HG02571 (cell line): ENCODE data around the gene IL1RN.
A peak's percentile ranks its signal among the peaks of the same experiment; 100 is the strongest.

Source experiments
- ATAC-seq: cut with Tn5 transposase; IDR thresholded peaks from one replicate; pipeline ENCODE4 v1.9.1; 2021; ENCODE audit warnings: mild to moderate bottlenecking, moderate library complexity; ENCODE audit not compliant: unreplicated experiment

The IL1RN gene

GRCh38 chr2:113149553-113150257 is 22.3 kb downstream of the IL1RN start:
- ATAC-seq = no peak

- no peak for ATAC-seq
These were observed 22.8 kb downstream of the IL1RN start for GRCh38 chr2:113150258-113150601.

- ATAC-seq = no peak
These were observed 27.9 kb downstream of the IL1RN start for GRCh38 chr2:113155331-113155730.

GRCh38 chr2:113156278-113157117 is 29.1 kb downstream of the IL1RN start:
- no peak for ATAC-seq

- peak; percentile 61 for ATAC-seq
These were observed 29.9 kb downstream of the IL1RN start for GRCh38 chr2:113157118-113157896.

GRCh38 chr2:113157897-113158753 is 30.7 kb downstream of the IL1RN start:
- no peak for ATAC-seq

GRCh38 chr2:113158884-113159553 is 31.6 kb downstream of the IL1RN start:
- ATAC-seq = no peak

- no peak for ATAC-seq
These were observed 32.9 kb downstream of the IL1RN start for GRCh38 chr2:113160248-113160647.

- ATAC-seq = no peak
These were observed 33.6 kb downstream of the IL1RN start for GRCh38 chr2:113160962-113161361.

- no peak for ATAC-seq
These were observed 34.8 kb downstream of the IL1RN start for GRCh38 chr2:113162173-113162572.

- ATAC-seq = no peak
These were observed 35.5 kb downstream of the IL1RN start for GRCh38 chr2:113162869-113163268.

GRCh38 chr2:113164215-113164929 is 37.0 kb downstream of the IL1RN start:
- no peak for ATAC-seq

GRCh38 chr2:113164930-113165585 is 37.7 kb downstream of the IL1RN start:
- no peak for ATAC-seq

- no peak for ATAC-seq
These were observed 38.8 kb downstream of the IL1RN start for GRCh38 chr2:113166187-113166645.

- no peak for ATAC-seq
These were observed 39.9 kb downstream of the IL1RN start for GRCh38 chr2:113167115-113167932.

- no peak for ATAC-seq
These were observed 40.6 kb downstream of the IL1RN start for GRCh38 chr2:113167962-113168340.

GRCh38 chr2:113169002-113169530 is 41.7 kb downstream of the IL1RN start:
- ATAC-seq = no peak

GRCh38 chr2:113169586-113169985 is 42.2 kb downstream of the IL1RN start:
- ATAC-seq = no peak
